Fibroblast of the aortic adventitia (primary cell): ENCODE measurements around the gene NUP214. TPM values are rescaled to one million over a fixed set of nuclear protein-coding genes. Genes with fewer than 3 reads are reported as not detected.
"Not testable (repeated sequence)": the region's sequence is repeated elsewhere in the genome, so short reads cannot be mapped to it uniquely, and the experiment has no call there.

ENCODE experiments used
- DNase-seq: peaks from one replicate; pipeline ENCODE4 v3.0.0-alpha.2; 2010; ENCODE audit warnings: low read depth
- H3K4me3 ChIP-seq: 2 replicates; pipeline ENCODE4 v1.5.1; 2011; ENCODE audit warnings: low read depth, mild to moderate bottlenecking, control low read depth, low read length, moderate library complexity
- CTCF ChIP-seq: IDR thresholded peaks from 2 replicates; pipeline ENCODE4 v1.5.1; 2011; ENCODE audit warnings: mild to moderate bottlenecking, low read length, control low read depth, inconsistent platforms; ENCODE audit not compliant: insufficient read depth
- total RNA-seq: library from RNA; depleted of rRNA; stranded (reverse); fragments of >200 nt; gene quantifications from 2 replicates; pipeline ENCODE4 v1.2.3, GENCODE V29; 2012; ENCODE audit warnings: low replicate concordance

Gene NUP214
- total RNA-seq, 1 donor: 20.2 TPM

DNA sequence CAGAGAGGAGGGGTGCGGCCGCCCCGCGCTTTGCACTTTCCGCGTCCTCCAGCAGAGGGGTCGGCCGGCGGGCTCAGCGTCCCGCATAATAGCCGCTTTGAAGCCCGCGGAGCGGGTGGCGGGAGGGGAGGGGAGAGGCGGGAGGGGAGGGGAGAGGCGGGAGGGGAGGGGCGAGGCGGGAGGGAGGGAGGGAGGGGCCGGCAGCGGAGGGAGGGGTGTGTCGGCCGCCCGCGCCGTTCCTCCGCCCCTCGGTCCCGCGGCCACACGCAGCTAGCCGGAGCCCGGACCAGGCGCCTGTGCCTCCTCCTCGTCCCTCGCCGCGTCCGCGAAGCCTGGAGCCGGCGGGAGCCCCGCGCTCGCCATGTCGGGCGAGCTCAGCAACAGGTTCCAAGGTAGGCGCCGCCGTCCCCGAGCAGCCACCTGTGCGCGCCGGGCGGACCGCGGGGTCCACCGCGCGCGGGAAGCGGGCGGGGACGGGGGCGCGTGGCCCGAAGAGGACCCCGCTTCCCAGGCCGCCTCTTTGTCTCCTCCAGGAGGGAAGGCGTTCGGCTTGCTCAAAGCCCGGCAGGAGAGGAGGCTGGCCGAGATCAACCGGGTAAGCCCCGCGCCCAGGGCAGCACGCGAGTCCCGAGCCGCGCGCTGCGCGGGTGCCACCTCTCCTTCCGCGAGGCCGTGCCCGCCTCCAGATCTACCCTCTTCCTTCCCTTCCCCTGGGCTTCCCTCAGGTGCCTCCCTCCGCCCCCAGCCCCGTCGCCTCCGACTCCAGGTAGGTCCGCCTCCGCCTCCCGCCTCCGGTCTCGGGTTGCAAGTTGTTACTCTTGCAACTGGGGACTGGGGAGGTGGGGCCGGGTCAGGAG is 28.9 kb upstream of the NUP214 start, which contains the start of gene AIF1L:
Gene AIF1L, plus strand, starts transcription at position 263 of the 857 bp plus-strand sequence. Its CDS starts 99 bp downstream, at position 362.
- H3K4me3 ChIP-seq: peak within 1 kb of the TSS; percentile 53
- peak; percentile 36 for TF ChIP-seq CTCF
- no peak for DNase-seq

DNA sequence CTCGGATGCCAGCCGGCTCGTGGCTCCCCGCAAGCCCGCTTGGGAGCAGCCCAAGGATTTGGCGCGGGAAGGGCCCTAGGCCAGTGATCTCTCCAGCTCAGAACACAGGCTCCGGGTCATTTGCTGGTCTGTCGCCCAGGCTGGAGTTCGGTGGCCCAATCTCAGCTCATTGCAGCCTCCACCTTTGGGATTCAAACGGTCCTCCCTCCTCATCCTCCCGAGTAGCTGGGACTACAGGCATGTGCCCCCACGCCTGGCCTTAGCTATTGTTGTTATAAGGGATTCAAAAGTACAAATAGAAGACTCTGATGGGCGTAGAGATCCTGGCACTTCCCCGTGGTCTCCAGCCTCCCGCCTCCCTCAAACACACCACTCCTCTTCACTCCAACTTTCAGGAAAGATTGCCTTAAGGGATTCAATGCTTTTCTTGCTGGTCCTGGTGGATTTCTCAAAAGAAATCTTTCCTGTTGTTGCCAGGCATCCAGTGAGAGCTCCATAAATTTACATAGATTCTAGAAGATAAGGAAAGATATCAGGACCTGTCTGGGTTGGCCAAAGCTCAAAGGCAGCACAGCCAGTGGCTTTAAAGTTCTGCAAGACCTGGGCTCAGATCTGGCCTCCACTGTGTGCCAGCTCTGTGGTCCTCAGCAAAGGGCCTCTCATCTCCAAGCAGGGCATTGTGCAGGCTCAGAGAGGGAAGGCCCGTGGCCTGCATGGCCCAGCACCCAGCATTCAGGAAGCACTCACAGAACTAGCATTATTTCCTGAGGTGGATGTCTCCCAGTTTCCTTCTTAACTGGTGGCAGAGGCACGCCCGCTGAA is 28.0 kb upstream of the NUP214 start:
- H3K4me3 ChIP-seq: no peak overlapping the region
- no peak for TF ChIP-seq CTCF

GRCh38 chr9:131097948-131098278 is 27.5 kb upstream of the NUP214 start:
- no peak for DNase-seq

More for the DNA sequence above, 28.0 kb upstream of the NUP214 start:
- DNase-seq: no peak

DNA sequence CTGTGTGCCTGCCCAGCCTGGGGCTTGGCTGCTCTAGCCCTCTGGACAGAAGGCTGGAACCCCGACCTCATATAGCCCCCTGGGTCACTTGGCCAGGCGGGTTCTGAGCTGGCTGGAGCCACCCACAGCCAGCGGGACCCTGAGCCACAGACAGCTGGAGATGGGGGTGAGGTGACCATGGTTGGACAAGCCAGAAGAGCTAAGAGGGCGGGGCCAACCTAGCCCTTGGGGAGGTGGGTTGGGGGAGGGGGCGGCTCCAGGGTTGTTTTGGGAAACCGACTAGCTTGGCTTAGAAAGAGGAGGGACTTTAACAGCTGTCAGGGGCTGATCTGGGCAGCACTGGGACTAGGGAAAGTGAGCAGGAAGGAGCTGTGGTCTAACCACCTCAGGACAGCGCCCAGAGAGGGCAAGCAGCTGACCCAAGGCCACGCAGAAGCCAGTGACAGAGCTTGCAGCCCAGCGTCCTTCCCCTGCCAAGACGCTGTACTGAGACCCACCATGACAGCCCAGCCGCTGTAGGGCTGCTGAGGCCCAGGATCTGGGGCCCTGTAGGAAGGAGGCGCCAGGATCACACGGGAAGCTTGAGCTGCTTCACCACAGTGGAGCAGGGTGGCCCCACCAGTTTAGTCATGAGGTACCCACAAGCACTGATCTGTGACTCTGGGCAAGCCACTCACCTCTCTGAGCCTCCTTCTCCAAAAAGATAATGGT is 26.8 kb upstream of the NUP214 start:
- DNase-seq: no peak
- TF ChIP-seq CTCF: no peak
- no peak overlapping the region for H3K4me3 ChIP-seq

More at GRCh38 chr9:131097948-131098278, 27.5 kb upstream of the NUP214 start:
- H3K4me3 ChIP-seq: no peak overlapping the region
- TF ChIP-seq CTCF: no peak

GRCh38 chr9:131099102-131099606 is 26.2 kb upstream of the NUP214 start:
- DNase-seq: no peak
- no peak for TF ChIP-seq CTCF
- H3K4me3 ChIP-seq: no peak overlapping the region

DNA sequence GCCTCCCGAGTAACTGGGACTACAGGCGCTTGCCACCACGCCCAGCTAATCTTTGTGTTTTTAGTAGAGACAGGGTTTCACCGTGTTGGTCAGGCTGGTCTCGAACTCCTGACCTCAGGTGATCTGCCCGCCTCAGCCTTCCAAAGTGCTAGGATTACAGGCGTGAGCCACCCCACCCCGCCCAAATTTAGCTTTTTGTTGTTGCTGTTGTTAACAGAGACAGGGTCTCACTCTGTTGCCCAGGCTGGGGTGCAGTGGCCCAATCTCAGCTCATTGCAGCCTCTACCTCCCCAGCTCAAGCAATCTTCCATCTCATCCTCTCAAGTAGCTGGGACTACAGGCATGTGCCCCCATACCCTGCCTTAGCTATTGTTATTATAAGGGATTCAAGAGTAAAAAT is 25.5 kb upstream of the NUP214 start:
- DNase-seq, H3K4me3 ChIP-seq: not testable (repeated sequence)

DNA sequence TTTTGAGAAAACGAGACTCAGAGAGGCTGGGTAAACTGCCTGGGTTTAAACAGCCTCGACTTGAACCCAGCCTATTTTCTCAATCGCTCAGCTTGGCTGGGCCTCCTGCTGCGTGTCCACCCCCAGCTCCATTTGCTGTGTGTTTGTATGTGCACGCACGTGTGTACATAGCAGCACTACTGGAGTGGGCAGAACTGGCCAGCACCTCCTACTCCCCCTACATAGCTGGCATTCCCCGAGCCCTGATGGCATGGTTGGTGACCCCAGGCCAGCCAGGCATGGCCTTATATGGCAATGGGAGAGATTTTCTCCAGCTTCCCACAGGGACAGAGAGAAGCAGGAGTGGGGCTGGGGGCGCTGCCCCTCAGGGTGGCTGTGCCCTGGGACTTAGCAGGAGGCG is 24.9 kb upstream of the NUP214 start:
- no peak overlapping the region for H3K4me3 ChIP-seq
- DNase-seq: no peak
- TF ChIP-seq CTCF: no peak
